GM21367 (cell line): ENCODE results near the gene DPYD.

Experiments
- ATAC-seq: cut with Tn5 transposase; IDR thresholded peaks from one replicate; pipeline ENCODE4 v1.9.1; 2021; ENCODE audit not compliant: unreplicated experiment

The DPYD gene

DNA sequence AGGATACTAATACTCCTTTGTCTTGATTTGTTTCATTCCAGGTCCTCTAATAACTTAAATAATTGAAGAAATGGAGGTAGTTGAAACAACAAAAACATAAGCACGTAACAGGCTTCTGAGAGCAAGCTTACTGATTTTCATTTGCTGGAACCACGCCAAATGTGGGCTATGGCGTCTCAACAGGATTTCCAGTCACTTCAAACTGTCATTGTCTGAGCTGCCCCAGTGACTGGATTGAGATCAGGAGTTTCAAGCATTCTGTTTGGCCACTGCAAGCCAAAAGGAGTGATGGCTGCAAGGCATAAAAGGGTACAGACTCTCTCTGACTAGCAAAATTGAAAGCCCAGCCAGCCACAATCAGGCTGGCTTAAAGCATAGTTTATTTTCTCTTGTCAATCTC is 289.9 kb downstream of the DPYD start:
- no peak for ATAC-seq

DNA sequence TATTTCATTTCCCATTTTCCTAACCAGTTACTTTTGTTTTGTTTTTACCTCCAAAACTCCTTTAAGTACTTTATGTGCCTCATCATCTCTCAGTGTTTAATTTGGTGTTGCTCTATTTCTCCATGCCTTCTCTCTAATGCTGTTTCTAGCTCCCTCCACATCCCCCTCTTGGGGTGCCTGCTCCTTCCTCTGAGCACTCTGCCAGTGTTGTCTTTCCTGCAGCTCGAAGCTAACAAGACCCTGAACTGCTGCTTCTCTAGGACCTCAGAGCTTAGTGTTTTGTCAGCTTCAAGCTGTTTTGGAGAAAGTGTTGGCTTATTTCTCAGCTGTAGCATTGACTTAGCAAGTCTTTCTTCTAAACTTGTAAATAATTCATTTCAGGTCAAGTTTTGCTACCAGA is 290.6 kb downstream of the DPYD start:
- ATAC-seq: no peak

DNA sequence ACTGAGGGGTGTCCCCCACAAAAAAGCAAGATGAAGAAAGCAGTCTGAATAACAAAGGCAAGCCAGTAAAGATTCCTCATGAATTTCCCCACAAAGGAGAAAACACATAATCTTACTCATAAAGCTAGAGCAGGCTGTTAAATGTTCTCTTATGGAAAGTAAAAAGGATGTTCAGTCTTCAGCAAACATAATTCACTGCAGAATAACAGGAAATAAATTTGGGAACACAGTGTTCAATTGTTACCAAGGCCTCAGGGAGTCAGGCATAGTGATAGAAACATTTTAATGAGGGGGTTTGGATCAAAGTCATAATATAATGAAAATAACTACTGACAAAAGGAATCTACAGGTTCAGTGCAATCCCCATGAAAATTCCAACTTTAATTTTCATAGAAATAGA is 297.6 kb downstream of the DPYD start:
- no peak for ATAC-seq

DNA sequence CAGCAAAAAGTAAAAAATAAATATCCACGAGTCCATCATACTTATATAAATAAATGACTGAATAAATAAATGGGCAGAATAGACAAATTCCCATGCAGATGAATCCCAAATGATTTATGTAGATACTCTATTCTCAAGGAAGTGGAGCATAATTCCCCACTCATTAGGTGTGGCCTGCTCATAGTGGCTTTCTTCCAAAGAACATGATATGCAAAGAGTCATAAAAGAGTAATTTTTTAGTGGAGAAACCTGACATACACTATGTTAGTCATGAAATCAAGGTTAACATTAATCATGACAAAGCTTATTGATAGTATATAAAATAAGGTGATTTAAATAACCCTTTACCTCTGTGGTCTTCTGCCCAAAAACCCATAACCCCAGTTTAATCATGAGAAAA is 298.9 kb downstream of the DPYD start:
- no peak for ATAC-seq

DNA sequence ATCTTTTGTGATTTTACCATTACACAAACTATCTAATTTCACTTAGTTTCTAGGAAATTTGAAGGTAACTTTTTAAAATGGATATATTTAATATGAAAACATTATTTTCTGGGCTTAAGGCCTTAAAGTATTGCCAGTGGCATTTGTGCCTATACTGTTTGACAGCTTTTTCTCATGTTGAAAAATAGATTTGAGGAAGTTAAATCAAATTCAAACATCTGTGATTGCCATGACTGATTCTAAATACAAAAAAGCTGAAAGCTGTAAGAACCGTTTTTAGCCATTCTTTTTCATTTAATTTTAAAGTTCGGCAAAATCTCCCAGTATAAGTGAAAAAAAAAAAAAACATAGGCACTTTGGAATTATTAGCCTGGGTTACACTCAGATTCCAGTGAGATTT is 301.1 kb downstream of the DPYD start:
- no peak for ATAC-seq

DNA sequence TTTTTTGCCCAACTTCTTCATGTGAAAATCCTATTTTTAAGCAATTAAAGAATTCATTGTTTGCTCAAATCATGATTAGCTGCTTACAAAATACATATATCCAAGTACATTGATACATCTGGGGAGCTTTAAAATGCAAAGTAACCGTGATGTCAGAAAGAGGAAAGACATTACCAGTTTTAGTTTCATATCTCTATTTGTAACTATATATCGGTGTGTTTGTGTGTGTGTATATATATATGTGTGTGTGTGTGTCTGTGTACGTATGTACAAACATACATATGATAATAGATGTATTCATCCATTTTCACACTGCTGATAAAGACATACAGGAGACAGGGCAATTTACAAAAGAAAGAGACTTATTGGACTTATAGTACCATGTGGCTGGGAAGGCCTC is 310.1 kb downstream of the DPYD start:
- ATAC-seq: peak; percentile 77

DNA sequence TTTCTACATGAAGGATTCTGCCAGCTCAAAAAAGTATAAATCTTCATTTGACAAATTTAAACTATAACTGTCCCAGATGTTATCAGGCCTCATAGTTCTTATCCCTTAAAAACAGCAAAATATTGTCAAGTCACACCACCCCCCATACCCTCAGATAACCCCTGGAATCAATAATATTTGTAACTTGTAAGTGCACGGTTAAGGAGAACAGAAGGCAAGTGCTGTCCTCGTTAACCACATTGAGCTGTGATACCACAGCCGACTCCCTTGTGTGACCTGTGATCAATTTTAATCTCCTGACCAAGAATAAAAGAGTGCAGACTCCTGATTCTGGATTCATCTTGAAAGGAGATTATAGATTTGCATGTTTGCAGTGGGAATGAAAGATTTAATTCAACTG is 310.7 kb downstream of the DPYD start:
- no peak for ATAC-seq

DNA sequence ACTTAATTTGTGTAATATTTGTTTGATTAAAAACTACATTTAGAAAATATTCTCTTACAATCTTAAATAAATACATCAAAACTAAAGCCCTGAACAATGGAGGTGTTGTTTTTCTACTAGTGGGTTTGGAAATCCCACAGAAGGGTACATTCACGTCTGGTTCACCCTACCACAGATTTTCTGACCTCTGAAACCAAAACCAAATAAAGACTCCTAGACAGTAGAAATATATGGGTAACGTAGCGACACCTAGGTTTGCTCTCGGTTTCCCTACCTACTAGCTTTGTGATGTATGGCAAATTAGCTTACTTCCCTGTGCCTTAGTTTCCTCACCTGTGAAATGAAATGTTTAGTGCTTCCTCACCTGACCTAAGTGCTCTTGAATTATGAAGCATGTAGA is 312.6 kb downstream of the DPYD start:
- no peak for ATAC-seq

DNA sequence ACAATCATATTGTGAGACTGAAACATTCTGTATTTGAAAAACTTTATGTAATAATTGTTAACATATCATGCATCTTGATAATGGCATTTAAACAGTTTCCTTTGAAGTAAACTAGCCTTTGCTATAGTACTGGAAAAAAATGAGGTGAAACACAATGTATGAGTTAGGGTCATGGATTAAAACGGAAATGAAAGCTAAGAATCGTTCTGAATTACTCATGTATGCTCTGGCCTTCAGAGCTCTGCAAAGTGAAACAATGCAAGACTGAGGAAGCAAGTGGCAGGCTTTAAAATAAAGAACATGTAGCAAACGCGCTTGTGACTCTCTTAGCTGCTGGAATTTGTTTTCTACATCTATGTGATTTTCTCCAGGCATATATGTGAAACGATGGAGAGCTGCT is 317.1 kb downstream of the DPYD start:
- ATAC-seq: no peak

DNA sequence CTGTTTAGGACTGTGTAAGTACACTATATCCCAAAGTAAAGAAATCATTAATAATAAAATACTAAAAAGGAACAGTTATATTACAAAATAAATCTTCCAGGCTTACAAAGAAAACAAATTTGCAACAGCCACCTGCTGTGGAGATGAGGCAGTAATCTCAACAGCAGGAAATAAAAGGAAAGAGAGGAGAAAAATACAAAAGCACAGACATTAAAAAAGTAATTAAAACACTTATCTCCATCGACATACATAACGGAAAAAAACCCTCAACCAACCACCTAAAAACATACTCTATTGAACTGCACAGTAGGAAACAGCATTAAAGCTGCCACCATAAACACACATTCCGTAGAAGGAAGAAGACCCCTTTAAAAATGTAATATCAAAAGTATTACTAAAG is 317.6 kb downstream of the DPYD start:
- no peak for ATAC-seq

DNA sequence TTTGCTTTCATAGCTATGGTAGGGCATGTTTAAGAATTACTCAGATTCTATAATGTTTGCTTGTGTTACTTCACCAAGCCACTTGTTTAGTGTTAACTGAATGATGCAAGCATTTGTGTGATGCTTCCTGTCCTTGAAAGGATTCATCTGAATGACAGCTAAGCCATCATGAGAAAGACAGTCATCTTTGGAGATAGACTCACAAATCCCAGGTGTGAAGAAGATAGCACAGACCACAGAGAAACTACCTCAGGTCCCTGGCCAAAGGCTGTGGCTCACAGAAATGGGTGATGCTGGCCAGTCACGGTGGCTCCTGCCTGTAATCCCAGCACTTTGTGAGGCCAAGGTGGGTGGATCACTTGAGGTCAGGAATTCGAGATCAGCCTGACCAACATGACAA is 321.4 kb downstream of the DPYD start:
- ATAC-seq: no peak

DNA sequence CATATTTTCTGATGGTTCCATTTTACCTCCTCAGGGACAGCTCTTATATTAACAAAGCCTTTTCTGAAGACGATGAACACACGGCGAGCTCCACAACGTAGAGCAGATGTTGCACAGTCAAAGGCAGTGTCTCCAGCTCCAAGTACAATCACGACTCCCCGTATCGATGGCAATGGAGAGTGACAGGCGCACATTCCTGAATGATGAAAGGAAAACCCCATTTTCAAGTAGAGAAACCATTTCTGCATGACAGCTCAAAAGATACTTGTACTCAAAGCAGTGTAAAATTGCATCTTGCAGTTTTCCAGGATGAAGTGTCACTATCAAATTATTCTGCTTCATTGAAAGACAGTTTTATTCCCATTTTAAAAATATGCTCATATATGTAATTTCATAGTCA is 327.6 kb downstream of the DPYD start:
- ATAC-seq: no peak

DNA sequence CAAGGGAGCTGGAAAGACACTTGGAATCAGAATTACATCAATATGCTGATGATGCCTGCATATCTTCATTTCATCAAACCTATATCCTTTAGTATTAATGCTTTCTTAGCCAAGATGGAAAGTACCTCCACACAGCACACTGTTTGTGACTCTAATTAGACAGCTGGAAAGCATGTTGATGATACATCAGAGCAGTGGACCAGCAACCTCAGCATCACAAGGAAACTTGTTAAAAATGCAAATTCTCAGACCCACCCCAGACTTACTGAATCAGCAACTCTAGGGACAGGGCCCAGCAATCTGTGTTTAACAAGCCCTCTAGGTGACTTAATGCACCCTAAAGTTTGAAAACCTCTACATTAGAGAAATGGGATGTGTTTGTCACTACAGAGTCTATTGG is 332.1 kb downstream of the DPYD start:
- no peak for ATAC-seq

DNA sequence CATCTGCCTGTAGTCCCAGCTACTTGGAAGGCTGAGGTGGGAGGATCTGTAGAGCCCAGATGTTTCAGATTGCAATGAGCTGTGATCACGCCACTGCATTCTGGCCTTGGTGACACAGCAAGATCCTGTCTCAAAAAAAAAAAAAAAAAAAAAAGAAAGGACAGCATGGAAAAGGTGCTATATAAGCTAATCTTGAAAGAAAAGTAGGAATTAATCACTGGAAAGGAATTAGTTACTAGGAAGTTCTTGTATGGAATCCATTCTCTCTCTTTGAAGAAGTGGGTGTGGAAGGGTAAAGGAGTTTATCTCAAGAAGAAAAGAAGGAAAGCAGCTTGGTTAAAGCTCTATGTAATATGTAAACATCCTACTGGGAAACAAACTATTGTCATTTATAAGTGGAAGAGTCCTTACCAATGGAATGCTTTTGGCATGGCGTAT is 339.2 kb downstream of the DPYD start:
- ATAC-seq: no peak

DNA sequence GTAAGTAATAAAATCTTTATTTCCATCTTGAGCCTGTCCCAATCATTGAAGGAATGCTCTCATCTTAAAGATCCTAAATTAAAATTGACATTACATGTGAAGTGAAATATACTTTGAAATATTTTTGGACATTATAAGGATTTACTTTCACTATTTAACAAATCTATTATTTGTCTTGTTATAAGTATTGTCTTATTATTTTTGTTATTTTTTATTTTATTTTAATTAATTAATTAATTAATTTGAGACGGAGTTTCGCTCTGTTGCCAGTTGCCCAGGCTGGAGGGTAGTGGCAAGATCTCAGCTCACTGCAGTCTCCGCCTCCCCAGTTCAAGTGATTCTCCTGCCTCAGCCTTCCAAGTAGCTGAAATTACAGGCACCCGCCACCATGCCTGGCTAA is 343.2 kb downstream of the DPYD start:
- ATAC-seq: no peak

DNA sequence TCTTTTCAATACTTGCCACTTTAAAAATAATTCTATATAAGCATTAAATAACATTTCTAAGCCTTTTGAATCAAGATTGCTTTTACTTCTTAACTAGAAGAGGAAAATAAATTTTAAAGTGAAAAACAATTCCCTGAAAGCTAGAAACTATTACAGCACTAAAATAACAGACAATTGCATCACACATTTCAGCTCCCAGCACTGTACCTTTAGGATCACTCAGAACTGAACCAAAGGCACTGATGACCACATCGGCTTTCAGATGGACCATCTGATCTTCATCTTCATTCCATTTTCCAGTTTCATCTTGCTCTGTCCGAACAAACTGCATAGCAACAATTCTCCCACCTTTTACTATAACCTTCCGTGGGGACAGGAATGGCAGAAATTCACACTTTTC is 347.3 kb downstream of the DPYD start:
- no peak for ATAC-seq

DNA sequence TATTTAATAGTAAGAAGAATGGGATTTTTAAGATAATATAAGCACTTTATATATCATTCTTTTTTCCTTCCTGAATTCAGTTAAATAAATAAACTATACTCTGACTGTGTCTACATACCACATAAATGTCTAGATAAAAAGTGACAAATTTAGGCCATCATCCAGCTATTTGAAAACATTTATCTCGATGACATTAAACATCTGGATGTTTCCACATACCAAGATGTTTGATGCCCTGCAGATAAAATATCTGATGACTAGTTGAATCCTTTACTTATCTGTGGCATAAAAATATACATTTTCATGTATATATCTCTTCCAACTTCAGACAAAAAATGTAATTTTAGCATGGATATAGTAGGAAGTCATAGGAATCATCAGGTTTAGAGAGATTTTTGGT is 348.3 kb downstream of the DPYD start:
- no peak for ATAC-seq

DNA sequence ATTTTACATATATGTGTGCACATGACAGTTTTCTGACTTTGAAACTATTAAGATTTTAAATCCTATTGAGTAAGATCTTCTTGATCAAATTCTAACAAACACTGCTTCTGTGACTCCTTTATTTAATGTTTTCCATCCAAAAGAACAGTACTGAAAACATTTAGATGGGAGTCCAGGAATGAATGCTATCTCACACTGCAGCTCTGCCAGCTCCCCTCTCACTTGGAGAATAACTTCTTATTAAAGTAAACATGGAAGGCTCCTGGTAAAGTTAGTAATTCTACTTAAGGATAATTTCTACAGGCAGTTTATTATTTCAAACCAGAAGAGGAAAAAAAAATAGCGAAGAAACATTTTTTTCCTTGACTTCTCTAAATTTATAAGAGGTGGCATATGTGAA is 349.1 kb downstream of the DPYD start:
- ATAC-seq: no peak

DNA sequence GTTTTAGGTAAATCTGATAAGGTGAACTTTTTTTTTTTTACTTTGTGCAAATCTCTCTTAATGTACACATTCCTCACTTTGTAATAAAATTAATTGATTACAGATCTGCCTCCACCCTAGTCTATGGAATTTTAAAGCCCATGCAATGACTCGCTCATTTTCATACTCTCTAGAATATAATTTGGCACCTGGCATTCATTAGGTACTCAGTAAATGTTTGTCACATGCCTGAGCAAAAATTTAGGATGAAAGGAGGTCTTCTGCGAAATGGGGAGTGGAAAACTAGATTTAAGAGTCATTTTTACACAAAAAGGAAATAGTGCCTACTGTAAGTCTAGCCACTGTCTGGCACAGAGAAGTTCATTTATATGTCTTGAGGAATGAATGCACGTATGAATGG is 350.1 kb downstream of the DPYD start:
- no peak for ATAC-seq

DNA sequence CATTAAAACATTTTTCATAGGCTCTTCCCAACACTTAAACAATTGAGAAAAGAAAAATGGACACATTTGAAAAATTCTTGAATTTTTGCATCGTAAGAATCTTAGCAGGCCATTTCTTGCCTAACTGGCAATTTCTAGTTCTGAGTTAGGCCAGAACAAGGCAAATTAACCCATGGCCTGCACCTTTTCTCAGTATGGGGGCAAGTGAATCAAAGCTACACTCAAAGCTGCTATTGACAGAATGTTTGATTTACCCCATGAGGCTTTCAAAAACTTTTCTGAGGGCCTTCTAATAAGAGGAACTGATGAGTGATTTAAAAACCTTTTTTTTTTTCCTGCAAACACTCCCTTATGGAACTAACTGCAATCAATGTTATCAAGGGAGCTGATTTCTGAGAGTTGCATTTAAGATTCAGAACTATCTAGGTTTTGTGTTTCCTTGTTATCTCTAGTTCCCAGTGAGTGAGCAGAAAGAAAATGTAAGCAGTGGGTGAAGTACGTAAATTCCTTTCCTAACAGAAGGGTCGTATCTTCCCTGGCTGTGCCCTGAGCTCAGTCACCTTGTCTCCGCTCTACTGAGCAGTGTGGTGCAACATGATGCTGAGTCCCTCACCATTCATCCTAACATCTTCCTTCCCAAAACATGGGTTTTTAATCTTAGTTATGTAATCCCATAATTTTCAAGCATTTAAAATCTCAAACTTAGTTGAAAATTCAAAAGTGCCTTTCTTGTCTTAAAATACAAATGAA is 353.7 kb downstream of the DPYD start:
- ATAC-seq: no peak

DNA sequence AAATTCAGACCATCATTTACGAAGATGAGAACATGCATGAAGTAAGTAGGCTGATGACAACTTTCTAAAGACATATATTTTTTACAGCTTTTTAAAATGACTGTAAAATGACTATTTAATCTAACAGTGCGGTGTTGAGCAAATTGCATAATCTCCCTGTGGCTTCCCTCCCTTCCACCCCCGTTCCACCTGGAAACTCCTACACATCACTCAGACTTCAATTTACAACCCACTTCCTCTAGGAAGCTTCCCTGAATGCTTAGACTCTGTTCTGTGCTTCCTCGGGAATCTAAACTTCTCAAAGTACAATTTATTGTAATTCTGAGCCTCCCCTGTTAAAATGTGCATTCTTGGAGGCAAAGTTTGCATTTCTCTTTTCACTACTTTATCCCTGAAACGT is 354.9 kb downstream of the DPYD start:
- no peak for ATAC-seq

DNA sequence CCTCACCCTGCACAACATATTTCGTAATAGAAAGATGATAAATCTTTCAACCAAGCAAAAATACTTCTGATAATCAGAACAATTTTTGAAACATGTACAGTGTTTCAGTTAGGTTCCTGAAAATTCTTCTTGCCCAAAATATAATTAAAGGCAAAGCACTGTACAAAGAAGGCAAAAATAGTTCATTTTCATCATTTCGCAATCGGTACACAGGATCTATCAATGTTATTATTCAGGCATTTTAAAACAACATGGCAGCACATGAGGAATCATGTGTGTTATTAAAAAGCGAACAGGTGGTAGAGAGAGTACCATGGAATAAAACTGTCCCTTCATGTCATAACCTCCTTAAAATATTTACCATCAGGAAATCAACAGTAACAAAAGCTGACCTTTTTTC is 356.9 kb downstream of the DPYD start:
- no peak for ATAC-seq

DNA sequence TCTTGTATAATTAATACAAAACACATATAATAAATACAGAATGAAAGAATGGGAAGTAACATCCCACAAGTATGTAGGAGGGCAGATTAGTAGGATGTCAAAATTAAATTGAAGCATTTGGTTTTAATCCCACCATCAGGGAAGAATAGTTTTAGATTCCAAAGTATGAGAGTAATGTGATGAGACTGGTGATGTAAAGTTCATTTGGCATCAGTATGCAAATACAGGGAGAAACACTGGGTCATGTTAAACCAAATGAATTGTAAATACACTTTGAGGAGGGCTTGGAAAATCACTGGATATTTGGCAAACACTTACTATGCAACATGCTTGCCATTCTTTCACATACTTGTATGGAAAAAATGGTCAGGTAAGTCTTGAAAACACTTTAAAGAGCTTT is 358.8 kb downstream of the DPYD start:
- ATAC-seq: no peak

DNA sequence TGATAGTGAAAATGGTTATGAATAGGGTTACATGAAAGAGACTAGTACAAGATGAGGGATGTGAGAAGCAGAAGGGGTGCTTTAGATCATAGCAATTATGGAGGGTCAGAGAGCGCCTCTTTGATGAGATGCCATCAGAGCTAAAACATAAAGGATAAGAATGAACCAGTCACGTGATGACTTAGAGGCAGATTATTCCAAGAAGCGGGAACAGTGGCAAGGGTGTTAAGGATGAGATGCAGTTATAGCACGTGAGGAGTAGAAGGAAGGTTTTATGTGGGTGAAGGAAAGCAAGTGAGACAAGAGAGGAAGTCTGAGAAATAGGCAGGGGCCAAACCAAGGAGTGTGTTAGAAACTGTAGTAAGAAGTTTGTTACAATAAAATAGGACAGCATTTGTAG is 360.1 kb downstream of the DPYD start:
- ATAC-seq: no peak
